ENCODE measurements around the gene S100A8. TPM values are rescaled to one million over a fixed set of nuclear protein-coding genes. Genes with fewer than 3 reads are reported as not detected.
A peak's percentile ranks its signal among the peaks of the same experiment; 100 is the strongest.

Gene S100A8
- total RNA-seq, 1 experiment from 2014 or later: not detected

DNA sequence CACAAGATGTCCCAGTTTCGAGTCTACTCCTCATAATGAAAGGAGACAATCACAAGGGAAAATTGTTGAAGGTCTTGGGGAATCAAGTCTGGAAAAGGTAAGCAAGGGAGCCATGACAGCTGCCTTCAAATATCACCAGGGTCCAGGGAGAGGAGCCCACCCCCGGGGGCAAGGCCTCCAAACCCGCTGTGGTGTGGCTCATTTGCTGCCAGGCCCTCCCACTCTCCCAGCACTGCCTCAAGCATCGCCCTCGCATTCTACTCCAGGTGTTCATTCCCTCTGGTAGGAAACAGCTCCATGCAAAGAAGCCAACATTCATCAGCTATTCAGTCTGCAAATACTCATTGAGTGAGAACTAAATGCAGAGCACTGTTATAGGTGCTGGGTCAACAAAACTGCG, 24.6 kb downstream of the S100A8 start:
- Mint-ChIP-seq H3K4me1 (ENCODE audit: low read depth, unreplicated experiment) (peaks cover 13% of the 10 kb centered on the region), H3K27me3 (ENCODE audit: unreplicated experiment) (peaks cover 89% of the 10 kb centered on the region), H3K36me3 (ENCODE audit: insufficient read depth, unreplicated experiment) (no peaks in the 10 kb centered on the region), H3K4me3 (ENCODE audit: low read depth, unreplicated experiment) (no peak overlapping the region), H3K27ac (ENCODE audit: unreplicated experiment) (no peak overlapping the region), H3K9me3 (ENCODE audit: low read depth, unreplicated experiment) (no peaks in the 10 kb centered on the region)
- CTCF ChIA-PET: no interaction called here
- intact Hi-C loops (cut with micrococcal nuclease; ENCODE audit: unreplicated experiment): no loop called here
- TF ChIP-seq, protein P1, sequence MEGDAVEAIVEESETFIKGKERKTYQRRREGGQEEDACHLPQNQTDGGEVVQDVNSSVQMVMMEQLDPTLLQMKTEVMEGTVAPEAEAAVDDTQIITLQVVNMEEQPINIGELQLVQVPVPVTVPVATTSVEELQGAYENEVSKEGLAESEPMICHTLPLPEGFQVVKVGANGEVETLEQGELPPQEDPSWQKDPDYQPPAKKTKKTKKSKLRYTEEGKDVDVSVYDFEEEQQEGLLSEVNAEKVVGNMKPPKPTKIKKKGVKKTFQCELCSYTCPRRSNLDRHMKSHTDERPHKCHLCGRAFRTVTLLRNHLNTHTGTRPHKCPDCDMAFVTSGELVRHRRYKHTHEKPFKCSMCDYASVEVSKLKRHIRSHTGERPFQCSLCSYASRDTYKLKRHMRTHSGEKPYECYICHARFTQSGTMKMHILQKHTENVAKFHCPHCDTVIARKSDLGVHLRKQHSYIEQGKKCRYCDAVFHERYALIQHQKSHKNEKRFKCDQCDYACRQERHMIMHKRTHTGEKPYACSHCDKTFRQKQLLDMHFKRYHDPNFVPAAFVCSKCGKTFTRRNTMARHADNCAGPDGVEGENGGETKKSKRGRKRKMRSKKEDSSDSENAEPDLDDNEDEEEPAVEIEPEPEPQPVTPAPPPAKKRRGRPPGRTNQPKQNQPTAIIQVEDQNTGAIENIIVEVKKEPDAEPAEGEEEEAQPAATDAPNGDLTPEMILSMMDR (IDR thresholded peaks at IDR 0.05; ENCODE audit: unreplicated experiment): no peak
- no TSS peak for BruUV-seq (replicated peaks)
- DNase-seq: no peak

DNA sequence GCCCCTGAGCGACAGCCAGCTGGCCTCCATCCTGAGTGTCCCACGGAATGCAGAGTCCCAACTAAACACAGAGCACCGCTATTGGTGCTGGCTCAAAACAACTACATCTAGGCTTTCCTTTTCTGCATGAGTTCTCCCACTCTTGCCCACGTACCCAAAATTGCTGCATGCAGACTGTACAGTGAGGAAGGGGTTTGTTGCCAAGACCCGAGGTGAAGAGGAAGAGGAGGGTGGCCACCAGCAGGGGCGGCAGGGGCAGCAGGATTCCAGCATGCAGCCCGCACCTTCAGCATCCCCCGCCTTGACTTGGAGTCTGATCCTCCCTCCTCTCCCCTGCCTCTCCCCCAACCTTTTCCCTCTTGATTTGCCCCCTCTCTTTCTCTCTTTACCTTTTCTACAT, 25.2 kb downstream of the S100A8 start:
- DNase-seq: no peak
- intact Hi-C loops (cut with micrococcal nuclease; ENCODE audit: unreplicated experiment): no loop called here
- CTCF ChIA-PET: interaction anchor here (1.3 kb wide), 1 partner anchor 13 kb away, joined by 4 read pairs; no protein-coding TSS in a partner anchor
- Mint-ChIP-seq H3K4me1 (ENCODE audit: low read depth, unreplicated experiment) (peaks cover 13% of the 10 kb centered on the region), H3K9me3 (ENCODE audit: low read depth, unreplicated experiment) (no peaks in the 10 kb centered on the region), H3K4me3 (ENCODE audit: low read depth, unreplicated experiment) (no peak overlapping the region), H3K27me3 (ENCODE audit: unreplicated experiment) (peaks cover 89% of the 10 kb centered on the region), H3K27ac (ENCODE audit: unreplicated experiment) (no peak overlapping the region), H3K36me3 (ENCODE audit: insufficient read depth, unreplicated experiment) (no peaks in the 10 kb centered on the region)
- no TSS peak for BruUV-seq (replicated peaks)
- TF ChIP-seq, protein P1 (IDR thresholded peaks at IDR 0.05; ENCODE audit: unreplicated experiment): no peak

DNA sequence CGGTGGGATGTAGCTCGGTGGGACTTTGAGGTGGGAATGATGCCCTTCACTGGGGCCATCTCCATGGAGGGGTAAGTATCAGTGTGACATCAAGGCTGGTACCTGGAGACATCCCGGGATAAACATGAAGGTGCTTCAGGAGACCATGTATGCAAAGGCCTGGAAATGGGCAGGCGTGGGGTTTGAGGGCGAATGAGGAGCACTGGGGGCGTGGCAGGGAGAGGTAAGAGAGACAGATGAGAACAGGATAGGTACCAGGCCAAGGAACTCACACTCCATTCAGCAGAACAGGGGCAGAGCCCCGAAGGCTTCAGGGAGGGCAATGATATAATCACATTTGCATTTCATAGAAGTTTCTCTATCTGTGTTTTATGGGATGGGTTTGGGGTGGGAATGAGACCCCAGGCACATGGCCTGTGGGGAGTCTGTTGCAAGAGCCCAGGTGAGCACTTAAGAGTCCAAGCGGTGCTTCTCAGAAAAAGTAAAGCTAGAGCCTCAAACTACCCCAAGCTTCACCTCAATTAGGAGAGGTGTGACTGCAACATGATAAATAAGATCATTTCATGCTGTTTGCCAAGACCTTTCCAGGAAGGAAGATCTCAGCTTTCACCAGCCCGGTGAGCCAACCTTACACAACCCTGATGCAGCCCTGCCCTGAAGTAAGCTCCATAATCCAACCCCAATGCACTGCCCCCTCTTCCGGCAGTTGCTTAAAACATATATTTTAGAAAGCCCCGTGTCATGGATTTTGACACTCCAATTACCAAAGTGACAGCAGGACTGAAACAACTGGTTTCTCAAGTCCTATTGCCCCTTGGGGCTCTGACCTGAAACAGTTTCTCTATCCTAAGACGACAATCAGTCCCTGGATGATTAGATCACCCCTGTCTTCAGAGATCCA, 25.9 kb downstream of the S100A8 start:
- Mint-ChIP-seq H3K4me3 (ENCODE audit: low read depth, unreplicated experiment) (no peak overlapping the region), H3K27me3 (ENCODE audit: unreplicated experiment) (peaks cover 85% of the 10 kb centered on the region), H3K4me1 (ENCODE audit: low read depth, unreplicated experiment) (peaks cover 13% of the 10 kb centered on the region), H3K9me3 (ENCODE audit: low read depth, unreplicated experiment) (no peaks in the 10 kb centered on the region), H3K36me3 (ENCODE audit: insufficient read depth, unreplicated experiment) (no peaks in the 10 kb centered on the region), H3K27ac (ENCODE audit: unreplicated experiment) (no peak overlapping the region)
- no TSS peak for BruUV-seq (replicated peaks)
- CTCF ChIA-PET: interaction anchor here (1.3 kb wide), 2 partner anchors 11 to 12 kb away, joined by 4 read pairs; no protein-coding TSS in a partner anchor
- TF ChIP-seq, protein P1 (IDR thresholded peaks at IDR 0.05; ENCODE audit: unreplicated experiment): no peak
- intact Hi-C loops (cut with micrococcal nuclease; ENCODE audit: unreplicated experiment): no loop called here
- no peak for DNase-seq

DNA sequence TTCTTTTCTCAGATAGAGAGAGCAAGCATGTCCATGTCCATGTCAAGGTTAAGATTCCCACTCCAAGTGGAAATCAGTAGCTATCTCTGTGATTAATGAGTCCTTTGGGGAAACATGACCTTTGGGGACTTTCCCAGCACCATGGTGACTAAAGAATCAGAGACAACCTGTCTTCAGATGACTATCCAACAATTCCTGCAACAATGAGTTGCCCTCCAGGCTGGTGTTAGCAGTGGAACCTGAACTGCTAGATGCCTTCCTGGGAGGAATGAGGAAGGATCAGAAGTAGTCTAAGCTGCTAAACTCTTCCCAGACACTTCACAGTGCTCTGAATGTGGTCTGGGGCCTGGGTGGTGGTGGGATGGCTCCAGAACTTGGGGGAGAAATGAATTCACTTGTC, 26.7 kb downstream of the S100A8 start:
- Mint-ChIP-seq H3K36me3 (ENCODE audit: insufficient read depth, unreplicated experiment) (no peaks in the 10 kb centered on the region), H3K4me1 (ENCODE audit: low read depth, unreplicated experiment) (peaks cover 13% of the 10 kb centered on the region), H3K27me3 (ENCODE audit: unreplicated experiment) (peaks cover 77% of the 10 kb centered on the region), H3K4me3 (ENCODE audit: low read depth, unreplicated experiment) (no peak overlapping the region), H3K9me3 (ENCODE audit: low read depth, unreplicated experiment) (no peaks in the 10 kb centered on the region), H3K27ac (ENCODE audit: unreplicated experiment) (no peak overlapping the region)
- CTCF ChIA-PET: interaction anchor here (1.3 kb wide), 1 partner anchor 10 kb away, joined by 4 read pairs; no protein-coding TSS in a partner anchor
- TF ChIP-seq, protein P1 (IDR thresholded peaks at IDR 0.05; ENCODE audit: unreplicated experiment): no peak
- intact Hi-C loops (cut with micrococcal nuclease; ENCODE audit: unreplicated experiment): no loop called here
- peak; percentile 36 for DNase-seq
- no TSS peak for BruUV-seq (replicated peaks)
